Spleen (tissue), 7 donors: Measurements from ENCODE around the gene DPH2.

Source experiments
- CTCF ChIP-seq, 11 experiments: fragments of 200-600 bp in 7 of 11; fragments of 450-650 bp in 4 of 11; sonication (generic) in 4 of 11; IDR thresholded peaks in 8 of 11; conservative IDR thresholded peaks in 3 of 11; 1 replicate in 7 of 11; 2 replicates in 4 of 11; pipeline versions ENCODE4 v1.4.0 to v1.8.0; 2016 to 2021; ENCODE audit warnings: antibody characterized with exemption in 11 of 11, inconsistent platforms in 4 of 11, mild to moderate bottlenecking in 1 of 11
- POLR2A ChIP-seq, 3 donors: fragments of 450-650 bp; IDR thresholded peaks; one replicate each; pipeline ENCODE4 v1.5.1; 2017; ENCODE audit warnings: antibody characterized with exemption in 3 of 3, mild to moderate bottlenecking in 1 of 3
- POLR2AphosphoS5 ChIP-seq, 3 donors: sonication (generic); formaldehyde crosslinking; IDR thresholded peaks; one replicate each; pipeline ENCODE4 v1.5.1; 2017; ENCODE audit warnings: antibody characterized with exemption in 3 of 3
- donor health status: DM: no; HTN: no; CAD: no; lungs with moderate emphysema.
- donor health status: DM: no; HTN: no; CAD: no.
- donor health status: DM: no; HTN: no; CAD: no.

GRCh38 chr1:43958351-43959255 lies 11.2 kb upstream of the DPH2 start:
- no peak for TF ChIP-seq CTCF (IDR thresholded peaks at IDR 0.05 in 8 of 11, conservative IDR thresholded peaks at IDR 0.05 in 3 of 11)
- no peak for TF ChIP-seq POLR2AphosphoS5 (IDR thresholded peaks at IDR 0.05)
- TF ChIP-seq POLR2A (IDR thresholded peaks at IDR 0.05): no peak
